MCF 10A (cell line): Measurements from ENCODE around the gene SLC22A23. TPM values are rescaled to one million over a fixed set of nuclear protein-coding genes. Genes with fewer than 3 reads are reported as not detected.

Source experiments
- BruUV-seq: library from RNA; stranded (reverse); fragments of 400-500 nt; replicated peaks from 2 replicates; lab custom pipeline; 2021; lab: Mats Ljungman, UMichigan
- CTCF ChIA-PET: fragments of 300-600 bp; sonication (Branson Sonifier 250); formaldehyde crosslinking; extraction: SDS; loops from one replicate; lab custom pipeline; 2021; ENCODE audit warnings: antibody characterized with exemption, inconsistent platforms; lab: Yijun Ruan, JAX
- POLR2A ChIA-PET: fragments of 300-600, 350-650 bp; sonication (Branson Sonifier 250); formaldehyde crosslinking; extraction: SDS; loops from one replicate; lab custom pipeline; 2020; ENCODE audit warnings: antibody characterized with exemption, inconsistent platforms; lab: Yijun Ruan, JAX
- DNase-seq: peaks from one replicate; pipeline ENCODE4 v3.0.0-alpha.2; 2018; ENCODE audit not compliant: unreplicated experiment
- H3K27ac Mint-ChIP-seq: one replicate; pipeline ENCODE4 v1.8.0; 2022; ENCODE audit warnings: mild to moderate bottlenecking, low read depth, mixed read lengths; ENCODE audit not compliant: unreplicated experiment
- H3K27me3 Mint-ChIP-seq: one replicate; pipeline ENCODE4 v1.8.0; 2022; ENCODE audit warnings: mixed read lengths; ENCODE audit not compliant: insufficient read depth, unreplicated experiment
- H3K36me3 Mint-ChIP-seq: one replicate; pipeline ENCODE4 v1.8.0; 2022; ENCODE audit warnings: mild to moderate bottlenecking, moderate library complexity, mixed read lengths; ENCODE audit not compliant: insufficient read depth, unreplicated experiment
- H3K4me1 Mint-ChIP-seq: one replicate; pipeline ENCODE4 v1.8.0; 2022; ENCODE audit warnings: mixed read lengths; ENCODE audit not compliant: insufficient read depth, unreplicated experiment
- H3K4me3 Mint-ChIP-seq: one replicate; pipeline ENCODE4 v1.8.0; 2022; ENCODE audit warnings: mild to moderate bottlenecking, moderate library complexity, mixed read lengths; ENCODE audit not compliant: unreplicated experiment
- H3K9me3 Mint-ChIP-seq: one replicate; pipeline ENCODE4 v1.8.0; 2022; ENCODE audit warnings: mixed read lengths; ENCODE audit not compliant: unreplicated experiment
- CTCF ChIP-seq: fragments of 200-600 bp; IDR thresholded peaks from one replicate; pipeline ENCODE4 v1.8.0; 2022; ENCODE audit warnings: antibody characterized with exemption, mild to moderate bottlenecking; ENCODE audit not compliant: unreplicated experiment
- intact Hi-C: fragments of 100-400 bp; cut with micrococcal nuclease; formaldehyde crosslinking; loops from 2 replicates; pipeline ENCODE4 v1.14.1; 2022
- total RNA-seq: library from RNA; stranded (reverse); gene quantifications from 2 replicates; pipeline ENCODE4 v1.2.3, GENCODE V29; 2022

The SLC22A23 gene
- total RNA-seq, 1 experiment from 2014 or later: 11.9 TPM

GRCh38 chr6:3467996-3468395, 11.1 kb upstream of the SLC22A23 start:
- intact Hi-C loops: no loop called here
- Mint-ChIP-seq H3K27me3 (no peaks in the 10 kb centered on the region), H3K27ac (no peak overlapping the region), H3K4me3 (no peak overlapping the region), H3K36me3 (peaks cover 3% of the 10 kb centered on the region), H3K4me1 (peaks cover 9% of the 10 kb centered on the region), H3K9me3 (no peaks in the 10 kb centered on the region)
- DNase-seq: no peak
- BruUV-seq: no TSS peak
- ChIA-PET CTCF (no interaction called here), POLR2A (interaction anchor here (1.4 to 3.7 kb wide), 2 partner anchors 50 to 67 kb away, joined by 4 to 11 read pairs; no protein-coding TSS in a partner anchor)
- no peak for TF ChIP-seq CTCF

GRCh38 chr6:3466488-3467219, 9.8 kb upstream of the SLC22A23 start:
- no TSS peak for BruUV-seq
- ChIA-PET CTCF (interaction anchor here (0.6 to 0.7 kb wide), 2 partner anchors 143 to 417 kb away, joined by 3 read pairs; no protein-coding TSS in a partner anchor), POLR2A (interaction anchor here (0.9 to 3.7 kb wide), 3 partner anchors 9 to 52 kb away, joined by 3 to 11 read pairs (median 5); no protein-coding TSS in a partner anchor)
- Mint-ChIP-seq H3K27ac (no peak overlapping the region), H3K36me3 (no peaks in the 10 kb centered on the region), H3K27me3 (no peaks in the 10 kb centered on the region), H3K9me3 (no peaks in the 10 kb centered on the region), H3K4me3 (no peak overlapping the region), H3K4me1 (peaks cover 5% of the 10 kb centered on the region)
- intact Hi-C loops: no loop called here
- TF ChIP-seq CTCF: no peak
- no peak for DNase-seq

- H3K36me3 Mint-ChIP-seq: peaks cover 6% of the 10 kb centered on the region
- no peaks in the 10 kb centered on the region for H3K9me3 Mint-ChIP-seq
- no peak for TF ChIP-seq CTCF
- no peak for DNase-seq
- intact Hi-C loops: no loop called here
- H3K27me3 Mint-ChIP-seq: no peaks in the 10 kb centered on the region
- ChIA-PET CTCF (interaction anchor here (0.7 to 2.5 kb wide), 4 partner anchors 11 to 58 kb away, joined by 3 to 10 read pairs (median 5); no protein-coding TSS in a partner anchor), POLR2A (interaction anchor here (0.5 to 4.5 kb wide), 8 partner anchors 12 to 190 kb away, joined by 3 to 32 read pairs (median 3); no protein-coding TSS in a partner anchor)
- H3K4me3 Mint-ChIP-seq: no peak overlapping the region
- BruUV-seq: no TSS peak
- peaks cover 7% of the 10 kb centered on the region for H3K4me1 Mint-ChIP-seq
- no peak overlapping the region for H3K27ac Mint-ChIP-seq
Observed at GRCh38 chr6:3460253-3460652, 3.4 kb upstream of the SLC22A23 start.

GRCh38 chr6:3458706-3459421, 2.0 kb upstream of the SLC22A23 start:
- no TSS peak for BruUV-seq
- peaks cover 7% of the 10 kb centered on the region for H3K4me1 Mint-ChIP-seq
- intact Hi-C loops: loop anchor here (5.0 kb wide), 1 partner anchor 58 kb away; no protein-coding TSS in a partner anchor
- POLR2A ChIA-PET: interaction anchor here (0.7 to 4.5 kb wide), 8 partner anchors 8 to 133 kb away, joined by 3 to 32 read pairs (median 5); no protein-coding TSS in a partner anchor
- H3K27ac Mint-ChIP-seq: no peak overlapping the region
- H3K4me3 Mint-ChIP-seq: no peak overlapping the region
- DNase-seq: no peak
- H3K9me3 Mint-ChIP-seq: no peaks in the 10 kb centered on the region
- no peak for TF ChIP-seq CTCF
- H3K27me3 Mint-ChIP-seq: no peaks in the 10 kb centered on the region
- CTCF ChIA-PET: interaction anchor here (0.6 to 2.5 kb wide), 6 partner anchors 12 to 273 kb away, joined by 3 to 10 read pairs (median 4); no protein-coding TSS in a partner anchor
- peaks cover 6% of the 10 kb centered on the region for H3K36me3 Mint-ChIP-seq
